ENCODE data around the gene MYO1H.

The MYO1H gene

DNA sequence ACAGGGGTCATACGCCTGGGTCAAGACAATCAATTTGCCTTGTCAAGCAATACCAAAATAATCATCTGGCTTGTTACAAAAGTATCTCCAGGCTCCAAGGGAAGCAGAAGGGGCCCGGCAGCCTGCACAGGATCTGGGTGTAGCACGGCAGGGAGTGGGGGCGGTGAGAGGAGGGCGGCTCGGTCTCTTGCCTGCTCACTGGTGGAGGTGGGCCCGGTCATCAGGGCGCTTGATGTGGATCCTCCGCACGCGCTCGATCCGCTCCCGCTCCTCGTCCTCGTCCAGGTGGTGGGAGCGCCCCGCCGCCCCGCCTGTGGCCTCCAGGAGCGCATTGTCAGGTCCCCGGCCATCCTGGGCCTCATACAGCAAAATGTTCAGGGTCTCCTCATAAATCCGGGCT lies 103.7 kb downstream of the MYO1H start:
- no peak overlapping the region for H3K27ac ChIP-seq
- TF ChIP-seq CTCF (IDR thresholded peaks at IDR 0.05) (no peak), ZFX (IDR thresholded peaks at IDR 0.05; ENCODE audit: borderline replicate concordance) (no peak)

DNA sequence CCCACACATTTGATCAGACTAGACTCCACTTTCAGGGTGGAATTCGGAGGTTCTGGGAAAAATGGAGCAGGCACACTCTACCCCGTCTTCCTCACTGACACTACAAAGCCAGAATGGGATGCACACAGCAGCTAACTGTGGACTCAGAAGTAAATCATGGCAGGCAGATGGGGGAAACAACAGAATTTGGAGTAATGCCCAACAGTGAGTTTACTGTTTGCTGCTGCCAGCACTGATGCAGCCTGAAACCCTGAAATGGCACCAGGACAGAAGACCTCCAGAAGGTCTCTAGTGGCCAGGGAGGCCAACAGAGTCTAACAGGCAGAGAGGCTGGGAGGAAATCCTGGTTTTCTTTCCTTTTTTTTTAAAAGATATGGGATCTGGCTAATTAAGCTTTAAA lies 104.8 kb downstream of the MYO1H start:
- no peak for TF ChIP-seq ZFX (IDR thresholded peaks at IDR 0.05; ENCODE audit: borderline replicate concordance)
- no peak for TF ChIP-seq CTCF (IDR thresholded peaks at IDR 0.05)
- no peak overlapping the region for H3K27ac ChIP-seq

- no peak overlapping the region for H3K27ac ChIP-seq
- TF ChIP-seq CTCF (IDR thresholded peaks at IDR 0.05), result no peak
- no peak for TF ChIP-seq ZFX (IDR thresholded peaks at IDR 0.05; ENCODE audit: borderline replicate concordance)
Observed at GRCh38 chr12:109455706-109456105, 108.0 kb downstream of the MYO1H start.

DNA sequence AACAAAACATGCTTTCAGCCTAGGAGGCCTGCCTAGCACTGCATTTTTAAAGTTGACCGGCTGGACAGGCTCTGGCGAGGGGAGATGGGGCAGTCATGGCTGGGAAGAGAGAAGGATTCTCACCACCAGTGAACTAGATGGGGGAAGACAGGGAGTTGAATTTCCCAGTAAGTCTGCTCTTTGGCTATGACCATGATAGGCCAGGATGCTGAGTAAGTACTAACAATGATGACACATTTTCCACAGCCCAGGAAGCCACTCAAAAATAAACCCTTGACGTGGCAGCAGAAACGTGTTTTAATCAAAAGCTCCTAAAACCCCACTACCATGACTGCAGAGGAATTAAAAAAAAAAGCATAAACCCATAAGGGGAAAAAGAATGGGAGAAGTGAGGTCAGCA lies 110.4 kb downstream of the MYO1H start:
- TF ChIP-seq ZFX (IDR thresholded peaks at IDR 0.05; ENCODE audit: borderline replicate concordance) (no peak), CTCF (IDR thresholded peaks at IDR 0.05) (no peak)
- no peak overlapping the region for H3K27ac ChIP-seq

GRCh38 chr12:109458771-109459208 lies 111.1 kb downstream of the MYO1H start:
- no peak overlapping the region for H3K27ac ChIP-seq
- TF ChIP-seq ZFX (IDR thresholded peaks at IDR 0.05; ENCODE audit: borderline replicate concordance) (no peak), CTCF (IDR thresholded peaks at IDR 0.05) (no peak)

DNA sequence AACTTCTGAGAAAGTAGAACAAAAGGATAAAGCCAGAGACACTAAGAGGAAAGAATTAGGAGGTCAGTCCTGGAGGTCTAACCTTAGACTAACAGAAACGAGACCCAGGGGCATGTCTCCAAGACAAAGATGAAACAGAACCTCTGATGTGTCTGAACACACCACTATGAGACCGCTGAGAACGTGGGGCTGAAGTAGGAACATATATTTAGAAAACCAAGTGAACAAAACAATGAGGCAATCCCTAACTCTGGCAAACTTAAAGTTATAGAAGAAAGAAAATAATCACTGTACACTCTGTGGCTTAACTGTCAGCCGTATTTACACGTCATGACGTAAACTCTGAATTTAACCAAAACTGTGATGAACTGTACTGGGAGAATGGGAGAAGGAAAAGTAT lies 111.5 kb downstream of the MYO1H start:
- no peak for TF ChIP-seq CTCF (IDR thresholded peaks at IDR 0.05)
- TF ChIP-seq ZFX (IDR thresholded peaks at IDR 0.05; ENCODE audit: borderline replicate concordance), result no peak
- no peak overlapping the region for H3K27ac ChIP-seq

DNA sequence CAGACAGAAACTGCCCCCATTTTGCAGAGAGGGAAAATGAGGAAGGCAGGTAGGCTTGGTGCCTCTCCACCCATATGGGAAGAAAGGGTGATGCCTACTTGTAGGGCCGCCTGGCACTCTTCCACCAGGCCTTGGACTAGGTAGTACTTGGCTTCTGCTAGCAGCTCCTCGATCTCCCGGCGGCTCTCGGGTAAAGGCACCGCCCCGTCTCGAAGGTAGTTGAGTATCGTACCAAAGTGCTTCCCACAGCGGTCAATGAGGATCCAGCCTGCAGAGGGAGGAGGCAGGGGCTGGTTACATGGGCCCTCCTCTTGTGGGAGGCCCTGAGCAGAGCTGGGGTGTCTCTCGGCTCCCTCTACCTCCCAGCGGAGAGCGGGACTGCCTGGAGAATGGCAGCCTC lies 112.8 kb downstream of the MYO1H start:
- TF ChIP-seq CTCF (IDR thresholded peaks at IDR 0.05) (no peak), ZFX (IDR thresholded peaks at IDR 0.05; ENCODE audit: borderline replicate concordance) (no peak)
- peak overlapping the region; percentile 74 for H3K27ac ChIP-seq
